Measurements from ENCODE around the gene PLEKHM2.

Gene PLEKHM2

DNA sequence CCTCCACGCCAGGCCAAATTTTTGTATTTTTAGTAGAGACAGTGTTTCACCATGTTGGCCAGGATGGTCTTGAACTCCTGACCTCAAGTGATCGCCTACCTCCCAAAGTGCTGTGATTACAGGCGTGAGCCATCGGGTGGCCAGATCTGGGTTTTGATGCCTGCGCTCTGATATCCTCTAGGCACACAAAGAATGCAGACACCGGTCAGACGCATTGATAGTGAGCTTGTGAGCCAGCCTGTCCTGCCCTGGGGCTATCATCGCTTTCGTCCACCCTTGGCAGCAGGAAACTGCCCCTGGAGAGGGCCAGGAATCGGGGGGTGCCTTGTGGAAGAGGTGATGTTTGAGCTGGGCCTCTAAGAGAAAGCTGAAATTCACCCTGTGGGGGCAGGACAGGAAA is 78.4 kb downstream of the PLEKHM2 start:
- DNase-seq, result no peak

DNA sequence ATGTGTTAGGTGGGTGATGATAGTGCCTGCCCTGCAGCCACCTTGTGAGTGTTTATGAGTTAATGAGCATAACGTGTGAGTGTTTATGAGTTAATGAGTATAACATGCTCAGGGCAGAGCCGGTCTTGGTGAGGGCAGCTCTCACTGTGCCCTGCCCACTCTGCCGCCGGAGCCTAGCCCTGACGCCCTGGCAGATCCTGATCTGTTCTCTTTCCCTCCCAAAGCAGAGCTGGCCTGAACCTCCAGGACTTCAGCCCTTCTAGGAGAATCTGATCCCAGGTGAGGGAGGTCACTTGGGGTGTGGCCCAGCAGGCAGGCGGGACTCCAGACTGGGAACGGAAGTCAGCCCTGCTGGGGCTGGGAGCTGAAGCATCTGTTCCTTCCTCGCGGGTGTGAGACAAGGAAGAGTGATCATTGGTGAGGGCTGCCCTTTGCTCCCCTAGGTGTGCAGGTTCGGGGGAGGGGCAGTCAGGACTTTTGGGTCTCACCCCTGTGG is 80.2 kb downstream of the PLEKHM2 start:
- DNase-seq, result no peak

DNA sequence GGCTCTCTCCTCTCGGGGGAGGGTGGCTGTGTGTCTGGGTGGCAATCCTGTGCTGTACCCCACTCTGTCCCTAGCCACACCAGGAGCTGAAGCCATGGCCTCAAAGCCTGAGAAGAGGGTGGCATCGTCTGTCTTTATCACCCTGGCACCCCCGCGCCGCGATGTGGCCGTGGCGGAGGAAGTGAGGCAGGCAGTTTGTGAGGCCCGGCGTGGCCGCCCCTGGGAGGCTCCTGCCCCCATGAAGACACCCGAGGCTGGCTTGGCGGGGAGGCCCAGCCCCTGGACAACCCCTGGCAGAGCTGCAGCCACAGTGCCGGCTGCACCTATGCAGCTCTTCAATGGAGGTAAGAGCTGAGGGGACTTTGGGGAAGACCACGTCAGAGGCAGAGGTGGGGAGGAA is 80.8 kb downstream of the PLEKHM2 start:
- DNase-seq, result no peak

DNA sequence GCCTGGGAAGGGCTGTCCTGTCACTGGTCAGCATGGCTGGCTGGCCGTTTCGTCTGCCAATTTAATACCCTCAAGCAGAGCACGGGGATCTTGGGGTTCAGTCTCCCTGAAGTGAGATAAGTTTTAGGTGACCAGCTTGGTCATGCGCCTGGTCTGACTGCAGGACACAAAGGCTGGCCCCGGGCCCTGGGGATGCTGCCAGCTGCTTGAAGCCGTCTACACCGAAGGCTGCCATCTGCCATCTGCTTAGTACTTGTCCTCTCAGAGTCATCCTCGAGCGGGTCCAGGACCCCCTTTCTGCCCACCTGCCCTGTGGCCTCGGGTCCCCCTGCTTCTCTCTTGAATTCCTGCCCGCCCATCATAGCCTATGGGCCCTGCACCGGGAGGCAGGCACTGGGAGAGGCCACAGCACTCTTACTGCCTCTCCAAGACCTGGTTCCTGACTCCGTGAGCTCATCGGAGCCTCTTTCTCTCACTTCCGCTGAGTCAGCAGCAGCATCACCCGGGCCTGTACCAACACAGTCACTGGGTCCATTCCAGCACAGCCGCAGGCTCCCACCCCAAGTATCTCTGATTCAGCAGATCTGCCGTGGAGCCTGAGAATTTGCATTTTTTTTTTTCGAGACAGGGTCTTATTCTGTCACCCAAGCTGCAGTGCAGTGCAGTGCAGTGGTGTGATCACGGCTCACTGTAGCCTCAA is 81.5 kb downstream of the PLEKHM2 start:
- DNase-seq, result no peak

DNA sequence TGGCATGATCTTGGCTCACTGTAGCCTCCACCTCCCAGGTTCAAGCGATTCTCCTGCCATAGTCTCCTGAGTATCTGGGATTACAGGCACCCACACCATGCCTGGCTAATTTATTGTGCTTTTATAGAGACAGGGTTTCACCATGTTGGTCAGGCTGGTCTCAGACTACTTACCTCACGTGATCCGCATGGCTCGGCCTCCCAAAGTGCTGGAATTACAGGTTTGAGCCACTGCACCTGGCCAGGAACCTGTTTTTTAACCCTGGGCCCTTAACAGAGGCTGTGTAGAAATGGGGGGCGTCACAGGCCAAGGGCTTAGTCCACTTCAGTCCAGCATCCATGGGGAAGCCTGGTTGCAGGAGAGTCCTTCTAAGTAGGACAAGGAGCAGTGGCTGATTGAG is 83.8 kb downstream of the PLEKHM2 start:
- no peak for DNase-seq

DNA sequence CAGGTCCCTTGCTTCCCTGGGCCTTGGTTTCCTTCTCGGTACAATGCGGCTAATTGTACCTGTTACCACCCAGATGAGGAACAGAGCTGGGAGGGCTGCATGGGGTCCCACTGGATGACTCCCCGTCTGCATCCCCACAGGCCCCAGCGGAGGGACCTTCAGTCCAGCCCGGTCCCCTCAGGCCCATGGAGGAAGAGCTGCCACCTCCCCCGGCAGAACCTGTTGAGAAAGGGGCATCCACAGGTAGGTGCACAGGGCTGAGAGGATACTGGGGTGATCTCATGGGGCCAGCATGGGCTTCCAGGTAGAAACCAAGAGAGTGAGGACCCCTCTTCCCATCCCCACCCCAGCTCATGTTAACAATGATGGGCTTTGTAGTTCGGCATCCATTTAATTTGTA is 84.3 kb downstream of the PLEKHM2 start:
- no peak for DNase-seq

DNA sequence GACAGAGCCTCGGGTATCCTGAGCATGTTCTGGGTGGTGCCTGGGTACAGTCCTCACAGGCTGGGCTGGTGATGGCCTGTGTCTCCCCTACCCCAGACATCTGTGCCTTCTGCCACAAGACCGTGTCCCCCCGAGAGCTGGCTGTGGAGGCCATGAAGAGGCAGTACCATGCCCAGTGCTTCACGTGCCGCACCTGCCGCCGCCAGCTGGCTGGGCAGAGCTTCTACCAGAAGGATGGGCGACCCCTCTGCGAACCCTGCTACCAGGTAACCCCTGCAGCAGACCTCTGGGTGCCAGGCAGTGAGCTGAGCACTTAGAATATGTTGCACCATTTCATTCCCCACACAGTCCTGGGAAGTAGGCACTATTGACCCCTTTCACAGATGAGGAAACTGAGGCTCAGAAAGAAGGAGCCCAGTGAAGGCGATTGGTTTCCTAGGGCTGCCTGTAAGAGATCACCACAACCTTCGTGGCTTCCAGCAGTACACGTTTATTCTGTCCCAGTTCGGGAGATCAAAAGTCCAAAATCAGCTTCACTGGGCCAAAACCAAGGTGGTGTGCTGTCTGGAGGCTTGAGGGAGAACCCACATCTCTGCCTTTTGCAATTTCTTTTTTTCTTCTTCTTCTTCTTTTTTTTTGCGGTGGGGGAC is 86.3 kb downstream of the PLEKHM2 start:
- no peak for DNase-seq

DNA sequence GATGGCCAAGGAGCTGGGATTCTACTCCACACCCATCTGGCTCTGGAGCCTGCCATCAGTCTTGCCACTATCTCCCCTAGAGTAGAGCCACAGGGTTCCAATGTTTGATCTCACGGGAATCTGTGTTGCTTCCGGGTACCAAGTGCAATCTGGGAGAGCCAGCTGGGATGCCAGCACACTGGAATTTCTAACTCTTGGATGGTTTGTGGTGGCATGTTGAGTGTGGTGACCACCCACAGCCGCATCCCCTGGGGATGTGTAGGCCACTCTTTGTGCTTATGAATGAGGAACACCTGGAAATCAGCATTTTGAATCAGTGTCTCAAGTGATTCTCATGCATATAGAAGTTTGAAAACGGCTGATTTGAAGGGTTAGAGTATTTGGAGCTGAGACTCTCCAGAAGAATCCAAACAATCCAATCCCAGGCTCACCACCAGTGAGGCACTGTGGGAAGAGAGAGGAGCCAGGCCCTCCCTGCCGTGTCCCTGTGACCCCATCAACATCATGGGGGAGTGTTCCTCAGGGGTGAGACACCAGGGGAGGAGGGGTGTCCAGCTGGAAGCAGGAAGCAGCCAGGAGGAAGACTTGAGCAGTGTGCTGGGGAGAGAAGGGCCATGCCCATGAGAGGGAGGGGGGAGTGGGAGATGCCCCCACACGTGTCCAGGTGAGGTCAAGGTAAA is 87.9 kb downstream of the PLEKHM2 start:
- DNase-seq, result no peak

DNA sequence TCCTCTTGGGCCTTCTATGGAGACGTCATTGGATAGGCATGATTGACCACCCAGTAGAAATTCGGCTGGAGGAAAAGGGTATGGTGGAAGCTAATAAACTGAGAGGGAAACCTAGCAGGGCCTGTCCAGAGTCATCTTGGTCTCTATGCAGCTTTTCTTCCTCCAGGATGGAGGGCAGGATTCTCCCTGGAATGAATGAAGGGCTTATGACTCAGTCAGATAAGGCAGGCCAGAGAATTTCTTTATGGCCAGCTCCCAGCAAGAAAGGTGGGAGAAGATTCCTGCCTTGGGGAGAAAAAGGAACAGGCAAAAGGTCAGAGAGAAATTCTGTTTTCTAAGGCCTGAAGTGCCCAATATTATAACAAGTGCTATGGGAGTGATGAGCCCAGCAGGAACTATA is 91.6 kb downstream of the PLEKHM2 start:
- DNase-seq, result no peak

DNA sequence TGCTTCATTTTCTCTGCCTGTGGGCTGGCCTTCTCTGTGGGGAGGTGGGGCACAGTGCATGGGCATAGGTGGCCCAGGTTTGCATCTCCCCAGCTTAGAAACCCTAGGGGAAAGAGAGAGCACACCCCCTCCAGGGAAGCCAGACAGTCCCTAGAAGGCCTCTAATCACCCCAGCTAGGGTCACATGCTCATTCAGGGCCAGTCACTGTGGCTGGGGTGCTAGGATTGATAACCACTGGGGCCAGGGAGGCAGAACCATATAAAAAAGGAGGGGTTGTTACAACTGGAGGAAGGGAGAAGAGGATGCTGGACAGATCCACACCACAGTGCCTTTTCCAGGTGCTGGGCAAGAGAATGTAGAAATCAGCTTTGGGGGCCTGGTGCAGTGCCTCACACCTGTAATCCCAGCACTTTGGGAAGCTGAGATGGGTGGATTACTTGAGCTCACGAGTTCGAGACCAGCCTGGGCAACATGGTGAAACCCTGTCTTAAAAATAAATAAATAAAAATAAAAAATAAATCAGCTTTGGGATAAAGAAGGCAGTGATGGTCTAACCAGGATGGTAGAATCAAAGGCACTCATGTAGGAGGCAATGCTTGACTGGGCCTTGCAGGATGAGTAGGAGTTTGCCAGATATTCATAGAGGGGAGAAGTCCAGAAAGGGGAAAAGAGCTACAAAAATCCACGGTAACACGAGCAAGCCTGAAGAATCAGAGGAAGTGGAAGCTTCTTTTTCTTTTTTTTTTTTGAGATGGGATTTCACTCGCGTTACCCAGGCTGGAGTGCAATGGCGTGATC is 94.0 kb downstream of the PLEKHM2 start:
- no peak for DNase-seq

Measured in Kasumi-1 (cell line).